Measurements from ENCODE around the gene PSMC2.

Gene PSMC2

DNA sequence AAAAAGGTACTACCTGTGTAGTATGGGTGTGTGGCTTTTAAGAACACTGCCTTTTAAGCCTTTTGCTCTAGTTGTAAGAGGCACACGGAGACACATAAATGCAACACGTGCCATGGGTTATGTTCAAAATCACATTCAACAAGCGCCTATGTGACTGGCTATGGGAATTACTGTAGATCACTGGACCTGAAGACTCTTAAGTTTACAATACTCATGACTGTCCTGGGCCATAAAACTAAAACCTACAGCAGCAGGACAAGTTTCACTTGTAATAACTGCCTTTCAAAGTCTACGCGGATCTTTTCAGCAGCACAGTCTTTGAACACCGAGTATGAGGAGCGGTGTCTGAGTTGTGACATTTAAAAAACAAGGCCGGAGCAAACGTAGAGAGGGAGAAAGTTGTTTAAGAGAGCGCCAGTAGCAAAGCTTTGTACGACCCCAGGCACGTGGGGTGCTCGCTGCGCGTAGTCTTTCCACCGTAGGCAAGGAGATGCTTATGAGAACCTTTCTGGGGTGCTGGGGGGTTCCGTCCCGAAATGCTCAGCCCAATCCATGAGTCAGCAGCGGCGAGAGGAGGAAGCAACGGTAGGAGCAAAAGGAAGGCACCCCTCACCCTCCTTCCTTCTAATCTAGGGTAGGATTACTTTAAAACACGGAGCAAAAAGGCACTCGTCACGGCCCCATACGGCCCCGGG is 3.5 kb upstream of the PSMC2 start:
- H3K4me3 ChIP-seq (ENCODE audit: low read depth, low read length): peak overlapping the region; percentile 90
- TF ChIP-seq, protein P1, sequence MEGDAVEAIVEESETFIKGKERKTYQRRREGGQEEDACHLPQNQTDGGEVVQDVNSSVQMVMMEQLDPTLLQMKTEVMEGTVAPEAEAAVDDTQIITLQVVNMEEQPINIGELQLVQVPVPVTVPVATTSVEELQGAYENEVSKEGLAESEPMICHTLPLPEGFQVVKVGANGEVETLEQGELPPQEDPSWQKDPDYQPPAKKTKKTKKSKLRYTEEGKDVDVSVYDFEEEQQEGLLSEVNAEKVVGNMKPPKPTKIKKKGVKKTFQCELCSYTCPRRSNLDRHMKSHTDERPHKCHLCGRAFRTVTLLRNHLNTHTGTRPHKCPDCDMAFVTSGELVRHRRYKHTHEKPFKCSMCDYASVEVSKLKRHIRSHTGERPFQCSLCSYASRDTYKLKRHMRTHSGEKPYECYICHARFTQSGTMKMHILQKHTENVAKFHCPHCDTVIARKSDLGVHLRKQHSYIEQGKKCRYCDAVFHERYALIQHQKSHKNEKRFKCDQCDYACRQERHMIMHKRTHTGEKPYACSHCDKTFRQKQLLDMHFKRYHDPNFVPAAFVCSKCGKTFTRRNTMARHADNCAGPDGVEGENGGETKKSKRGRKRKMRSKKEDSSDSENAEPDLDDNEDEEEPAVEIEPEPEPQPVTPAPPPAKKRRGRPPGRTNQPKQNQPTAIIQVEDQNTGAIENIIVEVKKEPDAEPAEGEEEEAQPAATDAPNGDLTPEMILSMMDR (IDR thresholded peaks at IDR 0.05; ENCODE audit: borderline replicate concordance, insufficient read depth, low read depth, low read length): no peak

DNA sequence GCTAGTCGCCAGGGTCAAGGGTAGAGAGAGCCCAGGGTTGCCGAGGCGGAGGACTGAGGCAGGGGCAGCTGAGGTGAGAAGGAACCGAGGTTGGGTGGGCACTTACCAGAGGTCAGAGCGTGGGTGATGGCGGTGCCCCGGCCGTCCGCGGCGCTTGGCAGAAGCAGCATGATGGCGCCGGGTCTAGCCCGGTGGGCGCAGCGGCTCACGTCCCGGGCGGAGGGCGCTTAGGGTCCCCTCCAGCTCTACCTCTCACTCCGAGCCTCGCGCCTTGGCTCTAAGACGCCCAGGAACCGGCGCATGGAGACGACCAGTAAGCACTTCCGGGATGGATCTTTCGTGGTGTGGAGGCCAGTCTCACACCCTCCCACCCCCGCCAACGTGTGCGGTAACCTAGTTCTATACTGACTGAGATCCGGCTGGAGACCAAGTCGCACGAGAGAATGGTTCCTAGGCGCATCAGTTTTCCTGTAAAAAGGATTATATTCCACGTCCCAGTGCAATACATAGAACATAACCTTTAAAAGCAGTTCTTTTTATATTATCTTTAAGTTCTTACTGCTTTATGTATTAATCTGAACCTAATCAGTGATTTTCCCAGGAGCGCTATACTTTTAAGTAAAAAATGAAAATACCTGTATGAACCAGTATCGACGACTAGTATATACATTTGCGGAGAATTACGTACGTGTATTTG is 2.8 kb upstream of the PSMC2 start, which contains the start of gene DNAJC2:
DNAJC2 (minus strand) TSS at position 315 of the 697 bp plus-strand sequence; CDS start at position 170, 145 bp downstream.
- TF ChIP-seq, protein P1 (IDR thresholded peaks at IDR 0.05; ENCODE audit: borderline replicate concordance, insufficient read depth, low read depth, low read length): no peak
- peak within 1 kb of the TSS; percentile 90 for H3K4me3 ChIP-seq (ENCODE audit: low read depth, low read length)

DNA sequence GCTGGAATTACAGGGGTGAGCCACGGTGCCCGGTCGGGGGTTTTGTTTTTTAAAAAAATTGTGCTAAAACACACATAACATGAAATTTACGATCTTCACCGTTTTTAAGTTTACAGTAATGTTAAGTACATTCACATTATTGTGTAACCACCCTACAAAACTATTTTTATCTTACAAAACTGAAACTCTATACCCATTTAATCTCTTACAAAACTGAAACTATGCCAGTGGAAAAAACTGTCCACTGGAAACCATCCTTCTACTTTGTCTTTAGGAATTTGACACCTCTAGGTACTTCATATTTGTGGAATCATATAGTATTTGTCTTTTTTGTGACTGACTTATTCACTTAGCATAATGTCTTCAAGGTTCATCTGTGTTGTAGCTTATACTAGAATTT is 1.0 kb upstream of the PSMC2 start:
- H3K4me3 ChIP-seq (ENCODE audit: low read depth, low read length): no peak overlapping the region
- TF ChIP-seq, protein P1 (IDR thresholded peaks at IDR 0.05; ENCODE audit: borderline replicate concordance, insufficient read depth, low read depth, low read length): no peak

DNA sequence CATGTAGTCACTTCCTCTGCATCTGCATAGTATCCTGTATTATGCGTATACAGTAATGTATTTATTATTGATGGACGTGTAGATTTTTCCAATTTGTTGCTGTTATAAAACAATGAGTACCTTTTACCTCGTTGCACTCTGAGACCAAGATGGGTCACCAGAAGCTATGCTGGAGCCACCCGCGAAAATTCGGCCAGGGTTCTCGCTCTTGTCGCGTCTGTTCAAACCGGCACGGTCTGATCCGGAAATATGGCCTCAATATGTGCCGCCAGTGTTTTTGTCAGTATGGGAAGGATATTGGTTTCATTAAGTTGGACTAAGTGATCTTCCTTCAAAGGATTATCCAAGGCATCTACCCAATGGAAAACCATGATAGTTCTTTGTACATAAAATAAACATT is 1.0 kb downstream of the PSMC2 start:
- TF ChIP-seq, protein P1 (IDR thresholded peaks at IDR 0.05; ENCODE audit: borderline replicate concordance, insufficient read depth, low read depth, low read length): no peak
- H3K4me3 ChIP-seq (ENCODE audit: low read depth, low read length): peak overlapping the region; percentile 94

DNA sequence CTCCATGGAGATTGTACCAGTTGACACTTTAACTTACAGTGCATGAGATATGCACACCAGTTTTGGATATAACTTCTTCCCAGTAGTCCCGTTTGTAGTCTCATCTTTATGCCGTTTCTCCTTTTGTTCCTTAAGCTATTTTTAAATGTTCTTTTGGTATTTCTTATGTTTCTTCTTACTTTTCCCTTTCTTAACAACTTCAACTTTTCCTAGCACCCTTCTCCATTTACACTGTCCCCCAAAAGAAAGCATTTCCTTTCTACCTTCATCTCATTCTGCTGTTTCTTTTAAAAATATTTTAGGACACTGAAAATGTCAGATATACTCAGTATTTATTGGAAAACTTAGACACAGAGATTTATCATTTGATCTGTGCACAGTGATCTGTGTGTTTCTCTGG is 1.5 kb downstream of the PSMC2 start:
- H3K4me3 ChIP-seq (ENCODE audit: low read depth, low read length): no peak overlapping the region
- TF ChIP-seq, protein P1 (IDR thresholded peaks at IDR 0.05; ENCODE audit: borderline replicate concordance, insufficient read depth, low read depth, low read length): no peak

DNA sequence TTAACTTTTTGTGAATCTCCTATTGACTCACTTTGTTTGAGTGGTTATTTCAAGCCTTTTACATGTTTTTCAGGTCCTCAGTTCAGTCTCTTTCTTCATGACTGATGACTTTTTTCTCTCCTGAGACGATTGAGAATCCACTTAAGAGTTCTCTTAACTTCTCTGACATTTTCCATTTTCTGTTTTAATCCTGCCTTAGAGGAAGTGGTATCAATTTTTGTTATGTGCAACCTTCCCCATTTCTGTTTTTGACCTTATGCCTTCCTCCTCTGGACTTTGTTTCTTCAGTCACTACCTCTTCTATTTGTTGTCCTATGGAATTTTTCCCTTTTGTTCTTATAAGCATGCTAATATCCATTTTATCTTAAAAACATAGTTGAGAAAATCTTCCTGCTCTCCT is 2.4 kb downstream of the PSMC2 start:
- H3K4me3 ChIP-seq (ENCODE audit: low read depth, low read length): no peak overlapping the region
- TF ChIP-seq, protein P1 (IDR thresholded peaks at IDR 0.05; ENCODE audit: borderline replicate concordance, insufficient read depth, low read depth, low read length): no peak

DNA sequence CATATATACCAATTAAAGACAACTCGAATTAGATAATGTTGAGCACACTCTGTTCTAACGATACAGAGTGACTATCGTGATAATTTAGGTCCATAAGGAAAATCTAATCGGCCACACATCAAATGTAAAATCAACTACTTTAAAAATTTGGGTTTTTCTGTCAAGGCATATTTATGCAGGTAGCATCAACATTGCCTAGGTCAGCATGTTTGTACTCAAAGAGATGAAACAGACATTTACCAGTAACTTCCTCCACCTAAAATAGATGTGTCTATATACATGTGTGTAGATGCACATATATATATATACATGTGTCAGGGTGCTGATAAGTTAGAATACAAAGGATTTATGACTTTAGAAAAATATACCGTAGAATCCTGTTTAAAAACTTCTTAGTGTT is 22.0 kb downstream of the PSMC2 start:
- TF ChIP-seq, protein P1 (IDR thresholded peaks at IDR 0.05; ENCODE audit: borderline replicate concordance, insufficient read depth, low read depth, low read length): no peak

More for the DNA sequence above, 22.0 kb downstream of the PSMC2 start:
- no peak overlapping the region for H3K4me3 ChIP-seq (ENCODE audit: low read depth, low read length)
